GM12865 (cell line): ENCODE data around the gene VGF.

Experiments used
- DNase-seq: peaks from one replicate; pipeline ENCODE4 v3.0.0; 2010; ENCODE audit warnings: low read depth
- H3K4me3 ChIP-seq: 2 replicates; pipeline ENCODE4 v1.5.1; 2011; ENCODE audit warnings: mild to moderate bottlenecking, low read depth, low read length, control low read depth
- CTCF ChIP-seq: IDR thresholded peaks from 2 replicates; pipeline ENCODE4 v1.5.1; 2011; ENCODE audit warnings: low read length, control low read depth, low read depth, inconsistent platforms; ENCODE audit not compliant: insufficient read depth; ENCODE audit errors: missing control alignments

Gene VGF

GRCh38 chr7:101129603-101130117 is 35.7 kb downstream of the VGF start:
- no peak for DNase-seq
- H3K4me3 ChIP-seq = no peak overlapping the region

GRCh38 chr7:101128040-101128834 is 37.1 kb downstream of the VGF start:
- TF ChIP-seq CTCF = no peak
- DNase-seq = no peak
- no peak overlapping the region for H3K4me3 ChIP-seq

More at GRCh38 chr7:101129603-101130117, 35.7 kb downstream of the VGF start:
- no peak for TF ChIP-seq CTCF

- peak overlapping the region; percentile 8; the same call in 1 of the 2 replicates for H3K4me3 ChIP-seq
- no peak for DNase-seq
- TF ChIP-seq CTCF = no peak
These were observed 37.8 kb downstream of the VGF start for GRCh38 chr7:101127460-101128039.

GRCh38 chr7:101126651-101127459 is 38.5 kb downstream of the VGF start, which contains the start of gene SERPINE1:
Gene SERPINE1 (plus strand): TSS chr7:101127104. CDS start chr7:101128394, 1,290 bp downstream.
- DNase-seq = peak; percentile 85
- peak; percentile 37 for TF ChIP-seq CTCF
- H3K4me3 ChIP-seq = peak within 1 kb of the TSS; percentile 13

GRCh38 chr7:101125989-101126650 is 39.2 kb downstream of the VGF start:
- DNase-seq = peak; percentile 76
- no peak overlapping the region for H3K4me3 ChIP-seq
- no peak for TF ChIP-seq CTCF

GRCh38 chr7:101124376-101125056 is 40.9 kb downstream of the VGF start:
- no peak for TF ChIP-seq CTCF
- no peak overlapping the region for H3K4me3 ChIP-seq
- no peak for DNase-seq
